ENCODE results near the gene FAM149A.

Gene FAM149A

GRCh38 chr4:186201010-186201409 is 96.5 kb downstream of the FAM149A start:
- DNase-seq: no peak

- no peak for DNase-seq
Observed at GRCh38 chr4:186201535-186202230, 97.2 kb downstream of the FAM149A start.

GRCh38 chr4:186202490-186203140 is 98.1 kb downstream of the FAM149A start:
- no peak for DNase-seq

GRCh38 chr4:186203406-186203805 is 98.9 kb downstream of the FAM149A start:
- peak in 2 of 56 donors; percentile 11 to 24 for DNase-seq

- DNase-seq: peak in 9 of 56 donors; percentile 9 to 73 (median 50)
Observed at GRCh38 chr4:186204103-186204559, 99.6 kb downstream of the FAM149A start.

GRCh38 chr4:186204686-186205085 is 100.2 kb downstream of the FAM149A start:
- no peak for DNase-seq

GRCh38 chr4:186205156-186205555 is 100.7 kb downstream of the FAM149A start:
- DNase-seq: no peak

GRCh38 chr4:186216465-186217024 is 112.0 kb downstream of the FAM149A start:
- DNase-seq: no peak

GRCh38 chr4:186217733-186218293 is 113.3 kb downstream of the FAM149A start:
- no peak for DNase-seq

GRCh38 chr4:186221624-186222023 is 117.1 kb downstream of the FAM149A start:
- DNase-seq: no peak

Data from nucleus accumbens (tissue), 56 donors.